ENCODE data around the gene ACTN2. TPM values are rescaled to one million over a fixed set of nuclear protein-coding genes. Genes with fewer than 3 reads are reported as not detected.

The ACTN2 gene
- total RNA-seq, 6 donors from 2014 or later, result 1.4 to 11.5 (median 2.3) TPM

GRCh38 chr1:236733653-236734052 lies 47.4 kb downstream of the ACTN2 start:
- WGBS, 2 donors, result 89 to 91% methylated on average over 3 of the region's 3 CpGs
- Histone ChIP-seq H3K9me3 (no peaks in the 10 kb centered on the region), H3K4me3 (no peak overlapping the region), H3K27me3 (no peaks in the 10 kb centered on the region), H3K27ac (no peak overlapping the region), H3K4me1 (no peaks in the 10 kb centered on the region), H3K36me3 (no peaks in the 10 kb centered on the region)
- TF ChIP-seq, protein P1, sequence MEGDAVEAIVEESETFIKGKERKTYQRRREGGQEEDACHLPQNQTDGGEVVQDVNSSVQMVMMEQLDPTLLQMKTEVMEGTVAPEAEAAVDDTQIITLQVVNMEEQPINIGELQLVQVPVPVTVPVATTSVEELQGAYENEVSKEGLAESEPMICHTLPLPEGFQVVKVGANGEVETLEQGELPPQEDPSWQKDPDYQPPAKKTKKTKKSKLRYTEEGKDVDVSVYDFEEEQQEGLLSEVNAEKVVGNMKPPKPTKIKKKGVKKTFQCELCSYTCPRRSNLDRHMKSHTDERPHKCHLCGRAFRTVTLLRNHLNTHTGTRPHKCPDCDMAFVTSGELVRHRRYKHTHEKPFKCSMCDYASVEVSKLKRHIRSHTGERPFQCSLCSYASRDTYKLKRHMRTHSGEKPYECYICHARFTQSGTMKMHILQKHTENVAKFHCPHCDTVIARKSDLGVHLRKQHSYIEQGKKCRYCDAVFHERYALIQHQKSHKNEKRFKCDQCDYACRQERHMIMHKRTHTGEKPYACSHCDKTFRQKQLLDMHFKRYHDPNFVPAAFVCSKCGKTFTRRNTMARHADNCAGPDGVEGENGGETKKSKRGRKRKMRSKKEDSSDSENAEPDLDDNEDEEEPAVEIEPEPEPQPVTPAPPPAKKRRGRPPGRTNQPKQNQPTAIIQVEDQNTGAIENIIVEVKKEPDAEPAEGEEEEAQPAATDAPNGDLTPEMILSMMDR (IDR thresholded peaks at IDR 0.05), result no peak
- TF ChIP-seq POLR2A (IDR thresholded peaks at IDR 0.05) (no peak), POLR2AphosphoS5 (IDR thresholded peaks at IDR 0.05) (no peak), EP300 (IDR thresholded peaks at IDR 0.05) (no peak)
- DNase-seq (no peak), ATAC-seq (ENCODE audit: low FRiP score in 2 of 2) (no peak)

GRCh38 chr1:236734141-236734765 lies 48.0 kb downstream of the ACTN2 start:
- no peaks in the 10 kb centered on the region for H3K4me1 ChIP-seq
- 56 to 59% methylated on average over 8 of the region's 8 CpGs for WGBS, 2 donors
- TF ChIP-seq, protein P1 (IDR thresholded peaks at IDR 0.05), result no peak
- TF ChIP-seq EP300 (IDR thresholded peaks at IDR 0.05) (no peak), POLR2A (IDR thresholded peaks at IDR 0.05) (no peak), POLR2AphosphoS5 (IDR thresholded peaks at IDR 0.05) (no peak)
- no peaks in the 10 kb centered on the region for H3K27me3 ChIP-seq
- DNase-seq (no peak), ATAC-seq (ENCODE audit: low FRiP score in 2 of 2) (no peak)
- no peaks in the 10 kb centered on the region for H3K36me3 ChIP-seq
- no peak overlapping the region for H3K27ac ChIP-seq
- H3K4me3 ChIP-seq, result no peak overlapping the region
- H3K9me3 ChIP-seq, result no peaks in the 10 kb centered on the region

- no peaks in the 10 kb centered on the region for H3K9me3 ChIP-seq
- no peaks in the 10 kb centered on the region for H3K36me3 ChIP-seq
- 86 to 89% methylated on average over 15 of the region's 15 CpGs for WGBS, 2 donors
- H3K27ac ChIP-seq, result no peak overlapping the region
- no peak overlapping the region for H3K4me3 ChIP-seq
- no peaks in the 10 kb centered on the region for H3K27me3 ChIP-seq
- no peak for ATAC-seq (ENCODE audit: low FRiP score in 2 of 2)
- DNase-seq, result no peak
- H3K4me1 ChIP-seq, result no peaks in the 10 kb centered on the region
- TF ChIP-seq, protein P1 (IDR thresholded peaks at IDR 0.05), result no peak
- TF ChIP-seq POLR2A (IDR thresholded peaks at IDR 0.05), result no peak
- no peak for TF ChIP-seq EP300 (IDR thresholded peaks at IDR 0.05)
- TF ChIP-seq POLR2AphosphoS5 (IDR thresholded peaks at IDR 0.05), result no peak
Measured at GRCh38 chr1:236736761-236737160, 50.5 kb downstream of the ACTN2 start.

DNA sequence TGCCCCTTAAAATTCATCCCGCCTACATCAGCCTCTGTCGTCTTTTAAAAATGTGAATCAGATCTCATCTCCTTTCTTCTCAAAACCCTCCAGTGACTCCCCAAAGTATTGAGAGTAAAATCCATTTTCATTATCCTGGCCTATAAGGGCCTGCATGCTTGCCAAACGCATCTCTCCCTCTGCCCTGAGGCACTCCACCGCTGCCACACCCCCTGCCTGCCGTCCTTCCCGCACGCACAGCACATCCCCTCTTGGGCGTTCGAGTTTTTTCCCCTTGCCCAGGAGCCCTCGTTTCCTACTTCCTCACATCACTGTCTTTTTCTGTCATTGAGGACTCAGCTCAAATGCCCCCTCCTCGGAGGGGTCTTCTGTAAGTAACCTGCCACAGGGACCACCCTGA lies 55.5 kb downstream of the ACTN2 start:
- ATAC-seq (ENCODE audit: low FRiP score in 2 of 2) (no peak), DNase-seq (no peak)
- peaks cover 0 to 3% (median 0%) of the 10 kb centered on the region in 4 donors for H3K36me3 ChIP-seq
- WGBS, 2 donors, result 75 to 80% methylated on average over 11 of the region's 11 CpGs
- TF ChIP-seq, protein P1 (IDR thresholded peaks at IDR 0.05), result no peak
- no peak for TF ChIP-seq EP300 (IDR thresholded peaks at IDR 0.05)
- TF ChIP-seq POLR2AphosphoS5 (IDR thresholded peaks at IDR 0.05), result no peak
- no peak for TF ChIP-seq POLR2A (IDR thresholded peaks at IDR 0.05)
- no peaks in the 10 kb centered on the region for H3K4me1 ChIP-seq
- H3K27me3 ChIP-seq, result no peaks in the 10 kb centered on the region
- no peak overlapping the region for H3K4me3 ChIP-seq
- H3K9me3 ChIP-seq, result no peaks in the 10 kb centered on the region
- H3K27ac ChIP-seq, result no peak overlapping the region
